VCaP (cell line): ENCODE results near the gene DEXI.

ENCODE experiments used
- H3K27ac ChIP-seq: fragments of 450-650 bp; 2 replicates; pipeline ENCODE4 v1.5.1; 2017
- TF ChIP-seq, protein P1 (sequence below): fragments of 450-650 bp; conservative IDR thresholded peaks from 2 replicates; pipeline ENCODE4 v1.5.1; 2017; ENCODE audit warnings: mild to moderate bottlenecking, moderate library complexity

DEXI gene

GRCh38 chr16:10906914-10907756 lies 35.1 kb downstream of the DEXI start:
- no peak overlapping the region for H3K27ac ChIP-seq
- TF ChIP-seq, protein P1, sequence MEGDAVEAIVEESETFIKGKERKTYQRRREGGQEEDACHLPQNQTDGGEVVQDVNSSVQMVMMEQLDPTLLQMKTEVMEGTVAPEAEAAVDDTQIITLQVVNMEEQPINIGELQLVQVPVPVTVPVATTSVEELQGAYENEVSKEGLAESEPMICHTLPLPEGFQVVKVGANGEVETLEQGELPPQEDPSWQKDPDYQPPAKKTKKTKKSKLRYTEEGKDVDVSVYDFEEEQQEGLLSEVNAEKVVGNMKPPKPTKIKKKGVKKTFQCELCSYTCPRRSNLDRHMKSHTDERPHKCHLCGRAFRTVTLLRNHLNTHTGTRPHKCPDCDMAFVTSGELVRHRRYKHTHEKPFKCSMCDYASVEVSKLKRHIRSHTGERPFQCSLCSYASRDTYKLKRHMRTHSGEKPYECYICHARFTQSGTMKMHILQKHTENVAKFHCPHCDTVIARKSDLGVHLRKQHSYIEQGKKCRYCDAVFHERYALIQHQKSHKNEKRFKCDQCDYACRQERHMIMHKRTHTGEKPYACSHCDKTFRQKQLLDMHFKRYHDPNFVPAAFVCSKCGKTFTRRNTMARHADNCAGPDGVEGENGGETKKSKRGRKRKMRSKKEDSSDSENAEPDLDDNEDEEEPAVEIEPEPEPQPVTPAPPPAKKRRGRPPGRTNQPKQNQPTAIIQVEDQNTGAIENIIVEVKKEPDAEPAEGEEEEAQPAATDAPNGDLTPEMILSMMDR = no peak

- no peak overlapping the region for H3K27ac ChIP-seq
- TF ChIP-seq, protein P1 = no peak
Measured at GRCh38 chr16:10906482-10906881, 35.8 kb downstream of the DEXI start.

- no peak overlapping the region for H3K27ac ChIP-seq
- TF ChIP-seq, protein P1 = no peak
Measured at GRCh38 chr16:10902999-10903398, 39.3 kb downstream of the DEXI start.

DNA sequence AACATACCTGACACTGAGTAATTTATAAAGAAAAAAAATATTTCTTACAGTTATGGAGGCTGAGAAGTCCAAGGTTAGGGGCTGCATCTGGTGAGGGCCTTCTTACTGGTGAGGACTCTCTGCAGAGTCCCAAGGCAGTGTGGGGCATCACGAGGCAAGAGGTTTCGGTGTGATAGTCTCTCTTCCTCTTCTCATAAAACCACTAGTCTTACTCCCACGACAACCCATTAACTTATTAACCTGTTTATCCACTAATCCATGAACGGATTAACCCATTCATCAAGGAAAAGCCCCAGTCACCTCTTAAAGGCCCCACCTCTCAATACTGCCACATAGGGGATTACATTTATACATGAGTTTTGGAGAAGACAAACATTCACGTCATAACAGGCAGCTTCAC lies 45.1 kb downstream of the DEXI start:
- no peak overlapping the region for H3K27ac ChIP-seq
- TF ChIP-seq, protein P1 = no peak

GRCh38 chr16:10896723-10897122 lies 45.5 kb downstream of the DEXI start:
- TF ChIP-seq, protein P1 = no peak
- no peak overlapping the region for H3K27ac ChIP-seq

DNA sequence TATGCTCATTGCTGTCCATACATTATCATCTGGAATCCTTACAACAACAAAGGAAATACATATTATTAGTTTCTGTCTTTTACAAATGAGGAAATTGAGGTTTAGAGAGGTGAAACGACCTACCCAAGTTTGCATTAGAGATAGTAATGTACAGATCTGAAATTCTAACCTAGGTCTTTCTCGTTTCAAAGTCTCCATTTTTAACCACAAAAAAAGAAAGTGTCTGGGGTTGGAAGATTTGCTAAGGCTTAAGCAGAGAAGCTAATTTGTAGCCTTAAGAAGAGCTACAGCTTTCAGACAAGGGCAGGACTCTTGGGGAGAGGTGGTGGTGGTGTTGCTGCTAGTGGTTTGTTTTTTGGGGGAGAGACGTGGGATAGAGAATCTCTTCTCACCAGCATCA lies 46.1 kb downstream of the DEXI start:
- TF ChIP-seq, protein P1 = no peak
- H3K27ac ChIP-seq = no peak overlapping the region

DNA sequence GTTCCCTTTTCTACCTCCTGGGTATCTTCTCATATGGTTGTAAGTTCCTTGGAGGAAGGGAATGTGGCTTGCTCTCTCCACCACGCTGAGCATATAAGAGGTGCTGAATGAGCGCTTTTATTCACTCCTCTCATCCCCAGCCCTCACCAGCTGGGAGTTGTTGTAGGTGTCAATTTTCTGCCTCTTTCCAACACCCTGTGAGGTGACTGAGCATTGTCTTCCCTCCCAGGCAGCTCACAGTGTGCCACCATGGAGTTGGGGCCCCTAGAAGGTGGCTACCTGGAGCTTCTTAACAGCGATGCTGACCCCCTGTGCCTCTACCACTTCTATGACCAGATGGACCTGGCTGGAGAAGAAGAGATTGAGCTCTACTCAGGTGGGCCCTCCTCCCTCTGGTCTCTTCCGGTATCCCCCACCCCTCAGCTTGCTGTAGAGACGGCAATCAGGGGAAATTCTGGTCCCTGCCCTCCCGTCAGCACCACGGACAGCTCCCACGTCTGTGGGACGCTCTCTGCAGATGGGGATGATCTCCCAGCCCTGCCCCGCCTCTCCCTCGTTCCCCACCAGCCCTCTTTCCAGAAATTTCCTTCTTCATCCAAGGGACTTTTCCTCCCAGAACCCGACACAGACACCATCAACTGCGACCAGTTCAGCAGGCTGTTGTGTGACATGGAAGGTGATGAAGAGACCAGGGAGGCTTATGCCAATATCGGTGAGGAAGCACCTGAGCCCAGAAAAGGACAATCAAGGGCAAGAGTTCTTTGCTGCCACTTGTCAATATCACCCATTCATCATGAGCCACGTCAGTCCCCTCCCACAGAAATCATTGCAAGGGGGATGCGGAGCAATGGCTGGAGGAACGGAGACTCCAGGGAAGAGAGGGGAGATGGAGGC lies 47.0 kb downstream of the DEXI start:
- no peak overlapping the region for H3K27ac ChIP-seq
- TF ChIP-seq, protein P1 = no peak
